OCI-LY3 (cell line): ENCODE data around the gene LRFN2.

Experiments
- CTCF ChIP-seq: fragments of 200-600, 300-600 bp; sonication (generic); IDR thresholded peaks from 2 replicates; pipeline ENCODE4 v1.5.1; 2014; ENCODE audit warnings: antibody characterized with exemption, low read length, low read depth
- EZH2phosphoT487 ChIP-seq: fragments of 200-600 bp; shearing (Covaris generic); IDR thresholded peaks from 2 replicates; pipeline ENCODE4 v1.6.1; 2018; ENCODE audit warnings: antibody characterized with exemption, mixed run types, low read depth

GRCh38 chr6:40409716-40410397 lies 177.3 kb downstream of the LRFN2 start:
- TF ChIP-seq CTCF (no peak), EZH2phosphoT487 (no peak)
